Measurements from ENCODE around the gene HS3ST3A1.

HS3ST3A1 gene

GRCh38 chr17:13484020-13484419 lies 117.7 kb downstream of the HS3ST3A1 start:
- DNase-seq = no peak

- no peak for DNase-seq
Observed at GRCh38 chr17:13480877-13481276, 120.9 kb downstream of the HS3ST3A1 start.

- no peak for DNase-seq
Observed at GRCh38 chr17:13478326-13478830, 123.4 kb downstream of the HS3ST3A1 start.

- no peak for DNase-seq
Observed at GRCh38 chr17:13477180-13477611, 124.5 kb downstream of the HS3ST3A1 start.

GRCh38 chr17:13476720-13477119 lies 125.0 kb downstream of the HS3ST3A1 start:
- no peak for DNase-seq

GRCh38 chr17:13475574-13476223 lies 126.0 kb downstream of the HS3ST3A1 start:
- DNase-seq = no peak

GRCh38 chr17:13474073-13474800 lies 127.5 kb downstream of the HS3ST3A1 start:
- DNase-seq = no peak

- DNase-seq = no peak
Observed at GRCh38 chr17:13465678-13466077, 136.1 kb downstream of the HS3ST3A1 start.

- DNase-seq = no peak
Observed at GRCh38 chr17:13462673-13463124, 139.0 kb downstream of the HS3ST3A1 start.

- DNase-seq = no peak
Observed at GRCh38 chr17:13462146-13462545, 139.6 kb downstream of the HS3ST3A1 start.

- DNase-seq = no peak
Observed at GRCh38 chr17:13460261-13461000, 141.3 kb downstream of the HS3ST3A1 start.

- no peak for DNase-seq
Observed at GRCh38 chr17:13457783-13458182, 143.9 kb downstream of the HS3ST3A1 start.
